ENCODE measurements around the gene TMEM125.

The TMEM125 gene

GRCh38 chr1:43256675-43257570 is 12.9 kb upstream of the TMEM125 start:
- FAIRE-seq (no peak), DNase-seq (ENCODE audit: insufficient read length, low spot score) (no peak)
- TF ChIP-seq POLR2A (IDR thresholded peaks at IDR 0.05; ENCODE audit: low read depth, low read length), result no peak

- TF ChIP-seq POLR2A (IDR thresholded peaks at IDR 0.05; ENCODE audit: low read depth, low read length), result no peak
- no peak for DNase-seq (ENCODE audit: insufficient read length, low spot score)
- FAIRE-seq, result no peak
These were observed 11.4 kb upstream of the TMEM125 start for GRCh38 chr1:43258370-43258769.

DNA sequence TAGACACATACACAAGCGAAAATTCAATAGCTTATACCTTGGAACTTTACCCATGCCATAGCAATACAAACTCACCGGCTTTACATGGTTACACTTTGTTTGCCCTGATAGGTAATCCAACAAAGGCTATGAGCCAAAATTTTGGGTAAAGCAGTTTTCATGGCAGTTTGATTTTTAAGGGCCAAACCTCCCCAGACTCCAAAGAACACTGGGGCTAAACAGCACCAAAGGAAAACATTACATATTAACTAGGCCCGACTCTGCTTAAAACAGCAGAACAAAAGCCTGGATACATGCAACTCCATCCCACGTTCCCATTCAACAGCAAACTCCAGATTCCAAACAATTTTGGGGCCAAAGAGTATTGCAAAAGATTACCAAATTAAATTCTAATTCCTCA is 4.4 kb upstream of the TMEM125 start:
- no peak for TF ChIP-seq POLR2A (IDR thresholded peaks at IDR 0.05; ENCODE audit: low read depth, low read length)
- no peak for FAIRE-seq
- DNase-seq (ENCODE audit: insufficient read length, low spot score), result no peak

DNA sequence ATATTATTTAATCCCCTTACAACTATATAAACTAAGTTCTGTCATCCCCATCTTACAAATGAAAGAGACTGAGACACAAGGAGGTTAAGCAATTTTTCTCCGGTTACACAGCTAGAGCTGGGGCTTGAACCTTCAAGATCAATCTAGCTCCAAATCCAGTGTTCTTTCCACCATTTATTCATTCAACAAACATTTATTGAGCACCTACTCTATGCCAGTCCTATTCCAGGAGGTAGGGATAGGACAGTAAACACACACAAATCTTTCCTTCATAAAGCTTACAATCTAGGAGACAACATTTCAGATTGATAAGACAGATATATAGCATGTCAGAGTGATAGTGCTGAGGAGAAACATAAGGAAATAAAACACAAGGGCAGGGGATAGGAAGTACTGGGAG is 2.9 kb upstream of the TMEM125 start:
- FAIRE-seq (no peak), DNase-seq (ENCODE audit: insufficient read length, low spot score) (no peak)
- TF ChIP-seq POLR2A (IDR thresholded peaks at IDR 0.05; ENCODE audit: low read depth, low read length), result no peak

DNA sequence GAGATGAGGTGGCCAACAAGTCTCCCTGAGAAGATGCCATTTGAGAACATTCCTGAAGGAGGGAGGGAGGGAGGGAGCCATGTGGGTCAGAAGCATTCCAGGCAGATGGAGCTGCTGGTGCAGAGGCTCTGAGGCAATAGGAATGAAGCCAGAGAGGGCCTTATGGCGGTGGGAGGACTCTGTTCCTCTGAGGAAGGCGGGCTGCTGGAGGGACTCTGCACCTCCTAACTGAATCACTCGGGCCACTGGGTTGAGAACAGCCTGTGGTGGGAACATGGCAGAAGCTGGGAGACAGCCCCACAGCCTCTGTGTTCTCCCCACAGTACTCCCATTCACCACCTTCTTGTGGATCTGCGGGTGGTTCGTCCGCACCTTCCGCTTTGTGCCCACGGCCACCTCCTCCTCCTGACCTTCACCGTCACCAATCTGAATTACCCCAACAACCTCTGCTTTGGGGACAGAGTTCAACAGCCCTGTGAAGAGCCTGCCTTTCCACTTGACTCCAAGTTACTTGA is 2.4 kb upstream of the TMEM125 start:
- no peak for DNase-seq (ENCODE audit: insufficient read length, low spot score)
- TF ChIP-seq POLR2A (IDR thresholded peaks at IDR 0.05; ENCODE audit: low read depth, low read length), result no peak
- FAIRE-seq, result no peak

GRCh38 chr1:43267818-43268425 is 1.9 kb upstream of the TMEM125 start:
- FAIRE-seq, result no peak
- TF ChIP-seq POLR2A (IDR thresholded peaks at IDR 0.05; ENCODE audit: low read depth, low read length), result no peak
- no peak for DNase-seq (ENCODE audit: insufficient read length, low spot score)

- DNase-seq (ENCODE audit: insufficient read length, low spot score) (no peak), FAIRE-seq (no peak)
- TF ChIP-seq POLR2A (IDR thresholded peaks at IDR 0.05; ENCODE audit: low read depth, low read length), result no peak
These were observed 775 bp downstream of the TMEM125 start for GRCh38 chr1:43270421-43271095.

- TF ChIP-seq POLR2A (IDR thresholded peaks at IDR 0.05; ENCODE audit: low read depth, low read length), result no peak
- DNase-seq (ENCODE audit: insufficient read length, low spot score) (no peak), FAIRE-seq (no peak)
These were observed 1.7 kb downstream of the TMEM125 start for GRCh38 chr1:43271186-43272118.

GRCh38 chr1:43272161-43272560 is 2.4 kb downstream of the TMEM125 start:
- no peak for TF ChIP-seq POLR2A (IDR thresholded peaks at IDR 0.05; ENCODE audit: low read depth, low read length)
- no peak for FAIRE-seq
- DNase-seq (ENCODE audit: insufficient read length, low spot score), result no peak

DNA sequence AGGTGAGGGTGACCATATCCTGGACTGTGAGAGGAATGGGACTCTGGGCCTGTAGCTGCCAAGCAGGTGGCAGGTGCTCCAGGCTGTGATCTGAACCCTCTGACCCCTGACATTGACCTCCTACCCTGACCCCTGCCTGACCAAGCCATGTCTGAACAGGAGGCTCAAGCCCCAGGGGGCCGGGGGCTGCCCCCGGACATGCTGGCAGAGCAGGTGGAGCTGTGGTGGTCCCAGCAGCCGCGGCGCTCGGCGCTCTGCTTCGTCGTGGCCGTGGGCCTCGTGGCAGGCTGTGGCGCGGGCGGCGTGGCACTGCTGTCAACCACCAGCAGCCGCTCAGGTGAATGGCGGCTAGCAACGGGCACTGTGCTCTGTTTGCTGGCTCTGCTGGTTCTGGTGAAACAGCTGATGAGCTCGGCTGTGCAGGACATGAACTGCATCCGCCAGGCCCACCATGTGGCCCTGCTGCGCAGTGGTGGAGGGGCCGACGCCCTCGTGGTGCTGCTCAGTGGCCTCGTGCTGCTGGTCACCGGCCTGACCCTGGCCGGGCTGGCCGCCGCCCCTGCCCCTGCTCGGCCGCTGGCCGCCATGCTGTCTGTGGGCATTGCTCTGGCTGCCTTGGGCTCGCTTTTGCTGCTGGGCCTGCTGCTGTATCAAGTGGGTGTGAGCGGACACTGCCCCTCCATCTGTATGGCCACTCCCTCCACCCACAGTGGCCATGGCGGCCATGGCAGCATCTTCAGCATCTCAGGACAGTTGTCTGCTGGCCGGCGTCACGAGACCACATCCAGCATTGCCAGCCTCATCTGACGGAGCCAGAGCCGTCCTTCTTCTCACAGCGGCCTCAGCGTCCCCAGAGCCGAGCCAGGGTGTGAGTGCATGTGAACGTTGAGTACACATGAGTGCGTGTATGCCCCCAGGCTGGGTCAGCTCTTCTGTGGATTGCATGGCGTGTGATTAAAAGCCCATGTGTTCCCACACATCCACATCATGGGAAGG is 3.1 kb downstream of the TMEM125 start:
- DNase-seq (ENCODE audit: insufficient read length, low spot score), result no peak
- FAIRE-seq, result no peak
- no peak for TF ChIP-seq POLR2A (IDR thresholded peaks at IDR 0.05; ENCODE audit: low read depth, low read length)

DNA sequence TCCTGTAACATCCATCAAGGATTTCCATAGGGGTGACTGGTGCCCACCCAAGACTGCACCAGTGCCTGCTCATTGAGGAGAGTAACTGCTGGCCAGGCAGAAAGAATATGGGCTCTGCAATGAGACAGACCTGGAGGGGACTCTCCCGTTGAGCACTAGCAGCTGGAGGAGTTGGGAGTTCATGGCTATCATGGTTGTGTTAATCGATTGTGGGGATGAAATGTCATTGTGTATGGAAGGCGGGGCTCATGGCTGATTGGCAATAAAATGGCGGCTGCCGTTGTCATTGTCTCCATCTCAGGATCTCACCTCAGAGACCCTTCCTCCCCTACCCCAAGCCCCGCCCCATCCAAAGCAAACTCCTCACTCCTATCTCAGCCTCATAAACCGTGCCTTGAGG is 3.9 kb downstream of the TMEM125 start:
- DNase-seq (ENCODE audit: insufficient read length, low spot score) (no peak), FAIRE-seq (no peak)
- TF ChIP-seq POLR2A (IDR thresholded peaks at IDR 0.05; ENCODE audit: low read depth, low read length), result no peak

DNA sequence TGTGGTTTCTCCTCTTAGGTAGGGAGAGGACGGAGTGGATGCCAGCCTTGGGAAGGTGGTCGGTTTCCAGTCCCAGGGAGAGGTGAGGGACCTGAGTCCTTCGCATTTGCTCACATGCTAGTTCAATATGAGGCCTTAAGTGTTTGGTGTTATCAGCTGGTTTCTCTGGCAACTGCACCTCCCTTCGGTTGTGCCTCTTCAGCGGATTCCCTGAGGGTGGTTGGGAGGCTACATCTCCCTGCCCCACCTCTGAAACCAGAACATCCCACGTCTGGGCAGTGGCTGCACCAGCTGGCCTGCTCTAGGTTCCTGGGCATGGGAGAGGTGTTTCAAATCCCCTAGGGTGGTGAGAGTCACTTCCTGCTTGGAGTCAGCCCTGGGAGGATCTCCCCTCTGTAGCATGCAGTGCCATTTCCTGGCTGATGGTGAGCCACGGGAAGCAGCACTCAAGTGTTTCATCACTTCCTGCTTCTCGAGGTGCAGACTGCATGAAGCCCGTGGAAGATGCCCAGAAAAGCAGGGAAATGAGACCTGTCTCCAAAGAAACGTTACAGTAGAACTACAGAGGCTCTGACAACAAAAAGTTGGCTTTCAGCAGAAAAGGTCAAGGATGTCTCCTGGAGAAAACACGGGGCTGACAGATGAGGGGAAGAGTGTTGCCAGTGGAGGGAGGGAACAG is 4.5 kb downstream of the TMEM125 start:
- FAIRE-seq, result no peak
- peak; percentile 59 for DNase-seq (ENCODE audit: insufficient read length, low spot score)
- no peak for TF ChIP-seq POLR2A (IDR thresholded peaks at IDR 0.05; ENCODE audit: low read depth, low read length)

Measured in H54 (cell line).